GM08714 (cell line): ENCODE data around the gene NMT1.

Source experiments
- H3K4me3 ChIP-seq: fragments of 200-500 bp; sonication (Bioruptor generic); 2 replicates; pipeline ENCODE4 v1.5.1; 2014; ENCODE audit warnings: mild to moderate bottlenecking, low read length, inconsistent platforms
- ZNF274 ChIP-seq: IDR thresholded peaks from 2 replicates; pipeline ENCODE4 v1.6.1; 2012; ENCODE audit warnings: mild to moderate bottlenecking, low read depth, low read length

The NMT1 gene

DNA sequence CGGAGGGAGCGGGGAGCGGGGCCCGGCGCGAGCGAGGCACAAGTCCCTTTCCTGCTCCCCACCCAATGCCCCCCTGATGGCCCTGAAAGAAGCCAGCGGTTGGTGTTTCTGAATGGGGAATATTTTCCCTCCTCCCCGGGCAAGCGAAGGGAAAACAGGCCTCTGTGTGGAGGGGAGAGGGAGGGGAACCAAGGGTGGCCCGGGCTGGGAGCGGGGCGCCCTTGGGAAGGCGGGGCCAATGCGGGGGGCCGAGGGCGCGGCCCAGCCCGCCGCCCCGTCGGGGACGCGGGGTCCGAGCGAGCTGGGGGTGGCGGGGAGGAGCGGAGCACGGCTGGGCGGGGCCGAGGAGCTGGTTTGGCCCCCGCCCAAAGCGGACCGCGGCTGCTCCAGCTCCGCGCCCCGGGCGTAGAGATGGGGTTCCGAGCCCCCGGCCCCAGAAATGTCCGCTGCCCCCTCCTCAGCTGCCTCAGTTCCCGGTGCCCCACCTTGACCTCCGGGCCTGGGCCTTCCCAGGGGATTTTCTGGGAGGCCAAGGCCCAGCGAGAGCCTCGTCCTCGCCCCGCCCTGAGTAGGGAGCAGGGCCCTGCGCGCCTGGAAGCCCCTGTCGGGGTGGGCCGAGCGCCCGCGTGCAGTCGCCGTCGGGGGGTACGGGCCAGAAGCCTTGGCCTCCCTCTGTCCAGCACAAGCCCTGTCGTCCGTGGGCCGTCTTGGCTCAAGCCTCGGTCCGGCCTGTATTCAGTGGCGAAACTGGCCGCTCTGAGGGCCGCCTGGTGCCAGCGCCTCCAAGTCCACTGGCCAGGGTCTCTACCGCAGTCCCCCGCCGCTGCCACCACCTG is 83.3 kb downstream of the NMT1 start:
- H3K4me3 ChIP-seq: no peak overlapping the region; the same call in 1 of the 2 replicates
- TF ChIP-seq ZNF274: no peak

DNA sequence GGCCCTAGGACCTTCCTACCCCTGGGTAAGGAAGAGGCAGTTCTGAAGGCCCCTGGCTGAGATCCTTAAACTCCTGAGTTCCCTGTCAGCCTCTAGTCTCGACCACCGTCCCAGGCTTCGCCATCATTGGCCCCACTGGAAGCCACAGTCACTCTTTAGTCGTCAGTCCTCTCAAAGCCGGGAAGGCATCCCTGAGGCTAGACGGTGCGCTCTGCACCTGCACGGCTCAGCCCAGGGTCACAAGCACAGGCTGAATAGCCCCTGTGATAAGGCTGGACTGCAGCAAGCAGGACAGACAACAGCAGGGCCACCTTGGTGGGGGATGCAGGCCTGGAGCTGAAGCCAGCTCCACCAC is 83.9 kb downstream of the NMT1 start:
- no peak for TF ChIP-seq ZNF274
- no peak overlapping the region for H3K4me3 ChIP-seq

- TF ChIP-seq ZNF274: no peak
- no peak overlapping the region for H3K4me3 ChIP-seq
These were observed 85.0 kb downstream of the NMT1 start for GRCh38 chr17:45146166-45146565.

- peak overlapping the region; percentile 66; the same call in 1 of the 2 replicates for H3K4me3 ChIP-seq
- TF ChIP-seq ZNF274: no peak
These were observed 85.4 kb downstream of the NMT1 start for GRCh38 chr17:45146592-45146889.

- TF ChIP-seq ZNF274: no peak
These were observed 85.9 kb downstream of the NMT1 start for GRCh38 chr17:45146890-45147580.

DNA sequence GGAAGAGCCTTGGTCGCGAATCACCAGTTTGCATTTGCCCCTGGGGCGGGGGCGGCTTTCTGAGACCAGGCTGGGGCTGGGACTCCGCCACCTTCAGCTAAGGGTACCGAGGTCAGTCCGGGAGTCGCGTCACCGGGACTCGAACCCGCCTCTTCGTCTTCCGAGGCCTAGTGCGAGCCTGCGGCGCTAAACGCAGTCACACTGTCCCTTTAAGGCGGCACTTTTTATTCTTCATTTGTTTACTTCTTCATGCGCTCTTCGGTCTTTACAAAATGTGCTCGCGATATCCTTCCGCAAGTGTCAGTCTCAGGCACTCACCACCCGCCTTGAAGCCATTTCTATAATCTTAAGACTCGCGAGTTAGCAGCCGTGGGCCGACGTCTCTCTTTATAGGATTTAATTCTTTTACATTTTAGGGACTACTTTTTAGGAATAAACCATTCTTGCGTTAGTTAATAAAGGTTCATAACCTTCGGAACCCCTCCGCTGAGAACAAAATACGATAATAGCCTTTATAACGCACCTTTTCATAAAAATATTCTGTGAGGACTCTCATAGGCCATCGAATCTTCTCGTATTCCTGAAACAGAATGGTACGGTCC is 86.6 kb downstream of the NMT1 start:
- H3K4me3 ChIP-seq: peak overlapping the region; percentile 66
- TF ChIP-seq ZNF274: no peak

More at GRCh38 chr17:45146890-45147580, 85.9 kb downstream of the NMT1 start:
- peak overlapping the region; percentile 66 for H3K4me3 ChIP-seq

DNA sequence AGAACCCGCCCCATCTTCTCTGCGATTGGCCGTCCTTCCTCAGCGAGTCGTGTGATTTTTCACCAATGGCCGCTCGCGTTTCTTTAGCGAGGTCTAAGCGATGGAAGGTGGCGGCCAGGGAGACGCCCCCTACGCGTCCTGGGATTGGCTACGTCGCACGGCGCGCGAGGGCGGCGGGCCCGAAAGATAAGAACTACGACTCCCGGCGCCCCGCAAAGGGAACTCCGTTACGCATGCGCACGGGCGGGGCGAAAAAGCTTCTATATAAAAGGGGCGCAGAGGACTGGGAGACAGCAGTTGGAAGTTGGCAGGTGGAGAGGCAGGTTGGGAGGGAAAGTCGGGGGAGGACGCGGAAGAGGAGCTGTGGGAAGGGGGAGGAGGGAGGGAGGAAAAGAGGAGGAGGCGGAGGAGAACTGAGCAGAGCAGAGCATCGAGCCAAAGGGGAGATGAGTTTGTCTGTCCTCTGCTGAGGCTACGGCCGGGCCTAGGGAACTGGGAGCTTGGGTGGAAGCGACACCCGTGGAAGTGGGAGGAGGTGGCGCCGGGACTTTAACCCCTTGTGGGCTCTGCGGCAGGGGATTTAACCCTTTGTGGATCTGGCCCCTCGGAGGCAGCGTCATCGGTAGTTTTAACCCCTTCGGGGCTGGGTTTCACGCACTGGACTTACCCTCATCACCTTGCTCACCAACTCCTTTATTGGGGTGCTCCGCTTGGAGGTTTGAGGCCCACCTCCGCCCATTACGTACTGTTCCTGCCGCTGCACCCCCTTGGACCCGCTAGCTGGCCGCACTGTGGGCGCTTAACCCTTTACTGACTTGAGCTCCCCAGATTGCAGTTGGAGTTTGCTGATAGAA is 87.3 kb downstream of the NMT1 start, which contains the start of gene HEXIM1:
HEXIM1 (plus strand) TSS at position 293 of the 854 bp plus-strand sequence. CDS start 716 bp downstream, outside the sequence.
- TF ChIP-seq ZNF274: no peak

DNA sequence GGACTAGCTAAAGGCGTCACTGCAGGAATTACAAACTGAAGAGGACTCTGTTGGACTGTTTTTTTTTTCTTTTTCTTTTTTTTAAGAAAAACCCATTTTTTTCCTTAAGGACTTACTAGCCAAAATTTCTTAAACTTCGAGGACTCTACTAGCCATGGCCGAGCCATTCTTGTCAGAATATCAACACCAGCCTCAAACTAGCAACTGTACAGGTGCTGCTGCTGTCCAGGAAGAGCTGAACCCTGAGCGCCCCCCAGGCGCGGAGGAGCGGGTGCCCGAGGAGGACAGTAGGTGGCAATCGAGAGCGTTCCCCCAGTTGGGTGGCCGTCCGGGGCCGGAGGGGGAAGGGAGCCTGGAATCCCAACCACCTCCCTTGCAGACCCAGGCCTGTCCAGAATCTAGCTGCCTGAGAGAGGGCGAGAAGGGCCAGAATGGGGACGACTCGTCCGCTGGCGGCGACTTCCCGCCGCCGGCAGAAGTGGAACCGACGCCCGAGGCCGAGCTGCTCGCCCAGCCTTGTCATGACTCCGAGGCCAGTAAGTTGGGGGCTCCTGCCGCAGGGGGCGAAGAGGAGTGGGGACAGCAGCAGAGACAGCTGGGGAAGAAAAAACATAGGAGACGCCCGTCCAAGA is 88.0 kb downstream of the NMT1 start:
- TF ChIP-seq ZNF274: no peak
- peak overlapping the region; percentile 77 for H3K4me3 ChIP-seq

More for the DNA sequence above, 87.3 kb downstream of the NMT1 start, which contains the start of gene HEXIM1:
- peak within 1 kb of the TSS; percentile 77 for H3K4me3 ChIP-seq

DNA sequence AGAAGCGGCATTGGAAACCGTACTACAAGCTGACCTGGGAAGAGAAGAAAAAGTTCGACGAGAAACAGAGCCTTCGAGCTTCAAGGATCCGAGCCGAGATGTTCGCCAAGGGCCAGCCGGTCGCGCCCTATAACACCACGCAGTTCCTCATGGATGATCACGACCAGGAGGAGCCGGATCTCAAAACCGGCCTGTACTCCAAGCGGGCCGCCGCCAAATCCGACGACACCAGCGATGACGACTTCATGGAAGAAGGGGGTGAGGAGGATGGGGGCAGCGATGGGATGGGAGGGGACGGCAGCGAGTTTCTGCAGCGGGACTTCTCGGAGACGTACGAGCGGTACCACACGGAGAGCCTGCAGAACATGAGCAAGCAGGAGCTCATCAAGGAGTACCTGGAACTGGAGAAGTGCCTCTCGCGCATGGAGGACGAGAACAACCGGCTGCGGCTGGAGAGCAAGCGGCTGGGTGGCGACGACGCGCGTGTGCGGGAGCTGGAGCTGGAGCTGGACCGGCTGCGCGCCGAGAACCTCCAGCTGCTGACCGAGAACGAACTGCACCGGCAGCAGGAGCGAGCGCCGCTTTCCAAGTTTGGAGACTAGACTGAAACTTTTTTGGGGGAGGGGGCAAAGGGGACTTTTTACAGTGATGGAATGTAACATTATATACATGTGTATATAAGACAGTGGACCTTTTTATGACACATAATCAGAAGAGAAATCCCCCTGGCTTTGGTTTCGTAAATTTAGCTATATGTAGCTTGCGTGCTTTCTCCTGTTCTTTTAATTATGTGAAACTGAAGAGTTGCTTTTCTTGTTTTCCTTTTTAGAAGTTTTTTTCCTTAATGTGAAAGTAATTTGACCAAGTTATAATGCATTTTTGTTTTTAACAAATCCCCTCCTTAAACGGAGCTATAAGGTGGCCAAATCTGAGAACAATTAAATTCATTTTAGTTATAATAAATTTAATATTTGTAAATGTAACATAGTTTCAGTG is 88.8 kb downstream of the NMT1 start:
- peak overlapping the region; percentile 77 for H3K4me3 ChIP-seq
- TF ChIP-seq ZNF274: no peak

DNA sequence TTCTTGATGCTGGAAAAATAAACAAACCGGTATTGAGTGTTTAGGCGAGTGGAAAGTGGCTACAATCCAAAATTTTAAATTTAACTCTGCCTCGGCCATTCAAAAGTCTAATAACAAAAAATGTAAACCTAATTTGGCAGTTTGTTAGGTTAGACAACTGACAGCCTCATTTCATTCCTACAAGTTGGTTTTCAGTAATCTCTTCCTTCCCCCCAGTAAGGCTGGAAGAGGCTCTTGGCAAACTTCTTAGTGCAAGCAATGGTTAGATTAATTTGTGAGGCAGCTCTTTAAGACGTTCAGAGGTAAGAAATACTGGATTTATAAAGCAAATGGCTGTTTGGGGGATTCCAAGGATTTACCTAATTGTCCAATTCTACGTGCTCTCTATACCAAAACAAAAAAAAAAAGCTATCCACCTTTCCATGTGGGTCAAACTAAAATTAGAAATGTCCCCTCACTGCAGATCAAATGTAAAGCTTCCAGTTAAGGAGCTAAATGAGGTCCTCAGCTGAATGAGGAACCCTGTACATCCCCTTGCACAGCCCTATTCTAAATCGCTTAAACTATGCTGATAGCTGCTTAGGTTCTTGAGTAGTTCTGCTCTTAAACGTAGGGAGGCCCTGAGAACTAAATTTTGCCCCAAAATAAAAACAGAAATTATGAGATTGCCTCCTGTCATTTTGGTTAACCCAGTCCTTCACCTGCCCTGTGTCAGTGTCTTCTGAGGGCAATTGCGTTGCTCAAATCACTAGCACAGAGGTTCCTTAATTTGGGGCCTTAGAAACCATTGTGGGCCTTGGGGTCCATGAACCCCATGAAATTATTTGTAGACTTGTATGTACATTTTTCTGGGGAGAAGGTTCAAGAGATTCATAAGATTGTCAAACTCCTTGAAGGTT is 90.0 kb downstream of the NMT1 start:
- no peak for TF ChIP-seq ZNF274
- H3K4me3 ChIP-seq: peak overlapping the region; percentile 77

DNA sequence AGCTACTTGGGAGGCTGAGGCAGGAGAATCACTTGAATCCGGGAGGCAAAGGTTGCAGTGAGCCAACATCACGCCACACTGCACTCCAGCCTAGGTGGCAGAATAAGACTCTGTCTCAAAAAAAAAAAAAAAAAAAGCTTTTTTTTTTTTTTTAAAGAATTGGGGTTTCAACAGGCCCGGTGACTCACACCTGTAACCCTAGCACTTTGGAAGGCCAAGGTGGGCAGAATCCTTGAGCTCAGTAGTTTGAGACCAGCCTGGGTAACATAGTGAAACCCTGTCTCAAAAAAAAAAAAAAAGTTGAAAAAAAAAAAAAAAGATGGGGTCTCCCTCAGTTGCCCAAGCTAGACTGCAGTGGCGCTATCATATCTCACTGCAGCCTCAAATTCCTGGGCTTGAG is 93.9 kb downstream of the NMT1 start:
- no peak overlapping the region for H3K4me3 ChIP-seq
- no peak for TF ChIP-seq ZNF274
